ENCODE results near the gene TNNT2.

GRCh38 chr1:201404055-201404454 lies 26.6 kb upstream of the TNNT2 start:
- TF ChIP-seq CTCF (conservative IDR thresholded peaks at IDR 0.05; ENCODE audit: low read length) (no peak), EZH2phosphoT487 (IDR thresholded peaks at IDR 0.05; ENCODE audit: borderline replicate concordance, low read depth, low read length) (no peak)
